Neural progenitor cell (in vitro differentiated cells): ENCODE data around the gene NAT8. TPM values are rescaled to one million over a fixed set of nuclear protein-coding genes. Genes with fewer than 3 reads are reported as not detected.
A peak's percentile ranks its signal among the peaks of the same experiment; 100 is the strongest.
"Not testable (repeated sequence)": the region's sequence is repeated elsewhere in the genome, so short reads cannot be mapped to it uniquely, and the experiment has no call there.

Experiments used
- DNase-seq: peaks from one replicate; pipeline ENCODE4 v3.0.0-alpha.2; 2016; ENCODE audit warnings: low spot score
- H2AFZ ChIP-seq: fragments of 200-600 bp; sonication (generic); replicated peaks from 2 replicates; pipeline ENCODE4 v1.6.1; 2016; ENCODE audit warnings: antibody characterized with exemption
- H3F3A ChIP-seq: fragments of 200-600 bp; sonication (generic); 2 replicates; pipeline ENCODE4 v1.6.1; 2016; ENCODE audit warnings: antibody characterized with exemption, low read depth
- H3K27ac ChIP-seq: fragments of 200-600 bp; sonication (generic); 2 replicates; pipeline ENCODE4 v1.5.1; 2016; ENCODE audit warnings: mild to moderate bottlenecking
- H3K27me3 ChIP-seq: fragments of 200-600 bp; sonication (generic); 2 replicates; pipeline ENCODE4 v1.6.1; 2016; ENCODE audit warnings: mild to moderate bottlenecking, moderate library complexity
- H3K36me3 ChIP-seq: fragments of 200-600 bp; sonication (generic); 2 replicates; pipeline ENCODE4 v1.5.1; 2016
- H3K4me1 ChIP-seq: fragments of 200-600 bp; sonication (generic); 2 replicates; pipeline ENCODE4 v1.6.1; 2016; ENCODE audit warnings: mixed run types
- H3K4me2 ChIP-seq: fragments of 200-600 bp; sonication (generic); 2 replicates; pipeline ENCODE4 v1.6.1; 2016
- H3K4me3 ChIP-seq: fragments of 200-600 bp; sonication (generic); 2 replicates; pipeline ENCODE4 v1.5.1; 2016
- H3K79me2 ChIP-seq: fragments of 200-600 bp; sonication (generic); 2 replicates; pipeline ENCODE4 v1.6.1; 2016; ENCODE audit warnings: low read depth
- H3K9ac ChIP-seq: fragments of 200-600 bp; sonication (generic); 2 replicates; pipeline ENCODE4 v1.6.1; 2016
- H3K9me3 ChIP-seq: fragments of 200-600 bp; sonication (generic); 2 replicates; pipeline ENCODE4 v1.5.1; 2016; ENCODE audit warnings: low read depth
- H4K20me1 ChIP-seq: fragments of 200-600 bp; sonication (generic); 2 replicates; pipeline ENCODE4 v1.6.1; 2016; ENCODE audit warnings: low read depth
- H3K27ac Mint-ChIP-seq: 3 replicates; pipeline ENCODE4 v1.8.0; 2021; ENCODE audit warnings: mixed read lengths
- H3K27me3 Mint-ChIP-seq: 2 replicates; pipeline ENCODE4 v1.8.0; 2022; ENCODE audit warnings: low read depth, mild to moderate bottlenecking, inconsistent platforms, moderate library complexity, mixed read lengths; ENCODE audit not compliant: insufficient read depth
- H3K36me3 Mint-ChIP-seq: 3 replicates; pipeline ENCODE4 v1.8.0; 2021; ENCODE audit warnings: mixed read lengths
- H3K4me1 Mint-ChIP-seq: 3 replicates; pipeline ENCODE4 v1.8.0; 2021; ENCODE audit warnings: mixed read lengths
- H3K4me3 Mint-ChIP-seq: 3 replicates; pipeline ENCODE4 v1.8.0; 2021; ENCODE audit warnings: mild to moderate bottlenecking, moderate library complexity, mixed read lengths
- H3K9me3 Mint-ChIP-seq: 3 replicates; pipeline ENCODE4 v1.8.0; 2020; ENCODE audit warnings: mixed read lengths
- CTCF ChIP-seq: fragments of 200-600 bp; sonication (generic); IDR thresholded peaks from 2 replicates; pipeline ENCODE4 v1.5.1; 2017; ENCODE audit warnings: antibody characterized with exemption, mild to moderate bottlenecking
- EZH2 ChIP-seq: fragments of 200-600 bp; sonication (generic); IDR thresholded peaks from 2 replicates; pipeline ENCODE4 v1.6.1; 2017; ENCODE audit warnings: antibody characterized with exemption, mild to moderate bottlenecking, moderate library complexity
- EZH2phosphoT487 ChIP-seq: fragments of 200-600 bp; sonication (generic); IDR thresholded peaks from 2 replicates; pipeline ENCODE4 v1.6.1; 2017; ENCODE audit warnings: antibody characterized with exemption
- total RNA-seq: library from RNA; depleted of rRNA; stranded (reverse); fragments of >200 nt; gene quantifications from 2 replicates; pipeline ENCODE4 v1.2.3, GENCODE V29; 2015; ENCODE audit warnings: low replicate concordance

The NAT8 gene
- total RNA-seq, 1 donor from 2014 or later: not detected

- not testable (repeated sequence) for H3K4me1 ChIP-seq
Observed at GRCh38 chr2:73619925-73620324, 22.3 kb downstream of the NAT8 start.

GRCh38 chr2:73614997-73615396 is 27.2 kb downstream of the NAT8 start:
- Mint-ChIP-seq H3K27ac (no peak overlapping the region), H3K4me1 (no peaks in the 10 kb centered on the region), H3K4me3 (no peak overlapping the region), H3K9me3 (no peaks in the 10 kb centered on the region), H3K27me3 (no peaks in the 10 kb centered on the region), H3K36me3 (peaks cover 8% of the 10 kb centered on the region)
- no peak overlapping the region for H3K4me3 ChIP-seq
- H3K4me1 ChIP-seq: no peaks in the 10 kb centered on the region
- no peaks in the 10 kb centered on the region for H3K36me3 ChIP-seq
- H3F3A ChIP-seq: no peaks in the 10 kb centered on the region
- DNase-seq: no peak
- no peaks in the 10 kb centered on the region for H4K20me1 ChIP-seq
- no peak overlapping the region for H3K9ac ChIP-seq
- TF ChIP-seq EZH2phosphoT487 (no peak), CTCF (no peak), EZH2 (no peak)
- no peak overlapping the region for H3K4me2 ChIP-seq
- no peaks in the 10 kb centered on the region for H3K27me3 ChIP-seq
- H2AFZ ChIP-seq: no peak overlapping the region
- no peak overlapping the region for H3K27ac ChIP-seq
- no peaks in the 10 kb centered on the region for H3K79me2 ChIP-seq
- H3K9me3 ChIP-seq: no peaks in the 10 kb centered on the region

More at GRCh38 chr2:73619925-73620324, 22.3 kb downstream of the NAT8 start:
- H3K27me3 Mint-ChIP-seq, H3K36me3 ChIP-seq, H3K79me2 ChIP-seq, H3K9me3 Mint-ChIP-seq, H3K27me3 ChIP-seq, H4K20me1 ChIP-seq, H3K4me3 Mint-ChIP-seq, H3K9me3 ChIP-seq, H3K4me2 ChIP-seq, H3F3A ChIP-seq, H3K9ac ChIP-seq, H3K27ac ChIP-seq, H3K36me3 Mint-ChIP-seq, H3K4me1 Mint-ChIP-seq, H3K27ac Mint-ChIP-seq, H2AFZ ChIP-seq, H3K4me3 ChIP-seq: not testable (repeated sequence)
- DNase-seq: peak; percentile 36
- peak; percentile 54 for TF ChIP-seq CTCF

- TF ChIP-seq CTCF (no peak), EZH2 (no peak), EZH2phosphoT487 (no peak)
- H3K4me1 ChIP-seq: no peaks in the 10 kb centered on the region
- no peak overlapping the region for H3K9ac ChIP-seq
- no peak overlapping the region for H3K4me2 ChIP-seq
- H3K27ac Mint-ChIP-seq: no peak overlapping the region
- H3K4me1 Mint-ChIP-seq: no peaks in the 10 kb centered on the region
- no peaks in the 10 kb centered on the region for H3K27me3 ChIP-seq
- no peaks in the 10 kb centered on the region for H3K36me3 ChIP-seq
- no peak overlapping the region for H3K27ac ChIP-seq
- no peaks in the 10 kb centered on the region for H3K9me3 Mint-ChIP-seq
- no peaks in the 10 kb centered on the region for H3F3A ChIP-seq
- H3K27me3 Mint-ChIP-seq: no peaks in the 10 kb centered on the region
- peaks cover 8% of the 10 kb centered on the region for H3K36me3 Mint-ChIP-seq
- H3K9me3 ChIP-seq: no peaks in the 10 kb centered on the region
- H4K20me1 ChIP-seq: no peaks in the 10 kb centered on the region
- DNase-seq: no peak
- H3K4me3 ChIP-seq: no peak overlapping the region
- H3K79me2 ChIP-seq: no peaks in the 10 kb centered on the region
- no peak overlapping the region for H2AFZ ChIP-seq
- H3K4me3 Mint-ChIP-seq: no peak overlapping the region
Observed at GRCh38 chr2:73614105-73614504, 28.1 kb downstream of the NAT8 start.

GRCh38 chr2:73611867-73612266 is 30.4 kb downstream of the NAT8 start:
- DNase-seq: no peak
- Mint-ChIP-seq H3K27ac (no peak overlapping the region), H3K4me1 (no peaks in the 10 kb centered on the region), H3K36me3 (peaks cover 13% of the 10 kb centered on the region), H3K4me3 (peak overlapping the region; percentile 20), H3K9me3 (no peaks in the 10 kb centered on the region), H3K27me3 (no peaks in the 10 kb centered on the region)
- no peak for TF ChIP-seq EZH2phosphoT487
- no peak for TF ChIP-seq EZH2
- Histone ChIP-seq H3K4me1 (no peaks in the 10 kb centered on the region), H3K4me2 (no peak overlapping the region), H3K36me3 (no peaks in the 10 kb centered on the region), H3K9me3 (no peaks in the 10 kb centered on the region), H2AFZ (no peak overlapping the region), H4K20me1 (no peaks in the 10 kb centered on the region), H3K27me3 (no peaks in the 10 kb centered on the region), H3K9ac (no peak overlapping the region), H3K27ac (no peak overlapping the region), H3F3A (no peaks in the 10 kb centered on the region), H3K4me3 (no peak overlapping the region), H3K79me2 (no peaks in the 10 kb centered on the region)
